SK-N-MC (cell line): ENCODE data around the gene GATA2.

Experiments used
- DNase-seq: peaks from one replicate; pipeline ENCODE4 v3.0.0-alpha.2; 2011; ENCODE audit warnings: low read depth, low spot score
- H3K27ac ChIP-seq: fragments of 200-600 bp; sonication (generic); 2 replicates; pipeline ENCODE4 v1.5.1; 2016; ENCODE audit warnings: mixed run types
- H3K36me3 ChIP-seq: fragments of 200-600 bp; sonication (generic); 2 replicates; pipeline ENCODE4 v1.6.1; 2017; ENCODE audit warnings: antibody characterized with exemption, low read length, mixed read lengths; ENCODE audit not compliant: insufficient read depth
- H3K4me3 ChIP-seq: fragments of 200-600 bp; sonication (generic); 2 replicates; pipeline ENCODE4 v1.5.1; 2016
- H3K9ac ChIP-seq: fragments of 200-600 bp; sonication (generic); 2 replicates; pipeline ENCODE4 v1.8.0; 2017; ENCODE audit warnings: mixed run types, mixed read lengths; ENCODE audit not compliant: insufficient read length
- H3K9me3 ChIP-seq: fragments of 200-600 bp; sonication (generic); 2 replicates; pipeline ENCODE4 v1.6.1; 2017; ENCODE audit warnings: low read depth, mild to moderate bottlenecking, antibody characterized with exemption, low read length, moderate library complexity, mixed read lengths
- EZH2 ChIP-seq: fragments of 200-600 bp; sonication (generic); IDR thresholded peaks from one replicate; pipeline ENCODE4 v1.6.1; 2017; ENCODE audit warnings: antibody characterized with exemption
- FOXP2 ChIP-seq: optimal IDR thresholded peaks from 2 replicates; pipeline ENCODE3; 2011; ENCODE audit warnings: mild to moderate bottlenecking, moderate library complexity; ENCODE audit not compliant: insufficient read depth; ENCODE audit errors: extremely low read length, control extremely low read depth
- POLR2AphosphoS5 ChIP-seq: IDR thresholded peaks from 2 replicates; pipeline ENCODE4 v1.6.1; 2012; ENCODE audit warnings: mild to moderate bottlenecking, low read depth, low read length, borderline replicate concordance

The GATA2 gene

DNA sequence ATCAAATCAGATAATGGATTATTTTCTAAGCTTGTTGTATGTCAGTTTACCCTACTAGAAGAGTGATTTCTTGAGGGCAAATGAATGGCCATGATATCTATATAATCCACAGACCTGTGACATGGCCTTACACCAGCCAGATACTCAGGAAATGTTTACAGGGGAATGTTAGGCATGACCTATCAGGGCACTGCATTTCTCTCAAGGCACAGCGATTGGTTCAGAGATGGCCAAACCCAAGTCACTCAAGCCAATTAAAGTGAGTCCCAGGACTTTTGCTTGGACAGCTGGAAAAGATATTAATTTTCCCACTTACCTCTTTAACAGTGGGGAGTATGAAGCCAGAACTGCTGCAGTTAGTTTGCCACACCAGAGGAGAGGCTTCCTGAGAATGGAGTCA is 28.7 kb upstream of the GATA2 start:
- Histone ChIP-seq H3K9ac (no peak overlapping the region), H3K4me3 (no peak overlapping the region), H3K27ac (no peak overlapping the region), H3K9me3 (no peaks in the 10 kb centered on the region), H3K36me3 (no peaks in the 10 kb centered on the region)
- TF ChIP-seq EZH2, result no peak
- TF ChIP-seq POLR2AphosphoS5, result no peak
- no peak for DNase-seq

DNA sequence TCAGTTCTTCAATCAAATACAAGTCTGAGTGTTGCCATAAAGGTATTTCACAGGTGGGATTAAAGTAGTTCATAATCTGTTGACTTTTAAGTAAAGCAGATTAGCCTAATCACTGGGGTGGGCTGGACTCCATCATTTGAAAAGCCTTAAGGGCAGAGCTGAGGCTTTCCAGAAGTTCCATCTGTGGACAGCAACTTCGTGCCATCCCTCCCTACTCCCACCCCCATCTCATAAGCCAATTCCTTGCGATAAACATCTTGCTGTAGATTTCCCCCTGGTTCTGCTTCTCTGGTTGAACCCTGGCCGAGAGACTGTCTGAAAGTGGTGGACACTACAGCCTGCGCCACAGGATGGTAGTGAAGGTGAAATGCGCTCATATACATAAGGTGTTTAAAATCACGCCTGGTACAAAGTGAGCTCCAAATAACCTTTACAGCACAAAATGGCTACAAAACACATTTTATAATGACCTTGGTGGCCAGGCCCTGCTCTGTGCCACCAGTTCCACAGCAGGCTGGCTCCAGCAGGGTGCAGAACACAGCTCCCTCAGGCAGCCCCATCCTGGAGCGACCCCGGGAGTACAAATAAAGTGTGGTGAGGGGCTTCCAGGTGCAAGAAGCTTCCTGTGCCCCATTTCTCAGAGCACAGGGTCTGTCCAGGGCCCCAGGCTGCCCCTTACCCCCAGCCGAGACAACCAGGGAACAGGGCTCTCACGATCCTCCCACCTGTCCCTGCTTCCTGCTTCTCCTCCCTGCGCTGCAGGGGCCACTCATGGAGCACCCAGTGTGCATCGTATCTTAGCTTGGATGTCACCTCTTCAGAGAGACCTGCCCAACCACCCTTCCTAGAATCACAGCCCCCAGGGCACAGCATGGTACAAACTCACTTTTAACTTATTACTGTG is 25.8 kb upstream of the GATA2 start:
- no peaks in the 10 kb centered on the region; the same call in 1 of the 2 replicates for H3K9me3 ChIP-seq
- no peak for DNase-seq
- TF ChIP-seq EZH2 (no peak), POLR2AphosphoS5 (no peak), FOXP2 (no peak)
- no peaks in the 10 kb centered on the region for H3K36me3 ChIP-seq
- H3K27ac ChIP-seq, result no peak overlapping the region
- H3K4me3 ChIP-seq, result no peak overlapping the region
- no peak overlapping the region for H3K9ac ChIP-seq

DNA sequence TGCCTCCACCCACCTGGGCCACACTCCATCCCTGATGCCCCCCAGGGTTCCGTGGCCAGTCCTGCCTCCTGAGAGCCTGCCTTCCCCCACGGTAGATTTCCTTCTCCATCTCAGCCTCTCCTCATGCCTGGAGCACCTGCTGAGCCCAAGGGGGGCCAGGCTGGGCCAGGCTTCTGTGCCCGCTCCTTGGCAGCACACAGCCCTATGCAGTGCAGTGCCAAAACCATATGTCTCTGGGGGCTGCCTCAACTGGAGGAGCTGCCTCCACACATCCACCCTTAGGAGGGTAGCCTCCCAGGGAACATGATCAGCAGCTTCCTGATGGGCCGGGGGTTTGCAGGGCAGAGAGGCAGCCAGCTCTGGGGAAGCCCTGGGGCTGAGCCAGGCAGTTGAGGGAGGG is 24.6 kb upstream of the GATA2 start:
- H3K36me3 ChIP-seq, result no peaks in the 10 kb centered on the region
- H3K27ac ChIP-seq, result no peak overlapping the region
- TF ChIP-seq FOXP2 (no peak), EZH2 (no peak), POLR2AphosphoS5 (no peak)
- H3K4me3 ChIP-seq, result no peak overlapping the region
- no peak overlapping the region for H3K9ac ChIP-seq
- no peaks in the 10 kb centered on the region; the same call in 1 of the 2 replicates for H3K9me3 ChIP-seq
- no peak for DNase-seq

DNA sequence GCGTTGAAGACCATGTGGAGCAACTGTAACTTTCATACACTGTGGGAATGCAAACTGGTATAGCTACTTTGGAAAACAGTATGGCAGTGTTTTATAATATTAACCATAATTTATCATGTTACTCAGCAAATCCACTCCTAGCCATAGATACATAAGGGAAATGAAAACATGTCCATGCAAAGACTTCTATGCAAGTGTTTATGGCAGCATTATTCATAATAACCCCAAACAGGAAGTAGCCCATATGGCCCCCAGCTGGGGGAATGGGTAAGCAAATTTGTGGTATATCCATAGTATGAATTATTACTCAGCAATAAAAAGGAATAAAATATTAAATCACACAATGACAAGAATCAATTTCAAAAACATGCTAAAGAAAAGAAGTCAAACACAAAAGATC is 23.0 kb upstream of the GATA2 start:
- H3K9ac ChIP-seq, result no peak overlapping the region
- DNase-seq, result peak; percentile 66
- no peak for TF ChIP-seq EZH2
- TF ChIP-seq POLR2AphosphoS5, result peak; percentile 44; the same call in 1 of the 2 replicates
- no peak for TF ChIP-seq FOXP2
- no peaks in the 10 kb centered on the region for H3K36me3 ChIP-seq
- H3K9me3 ChIP-seq, result no peaks in the 10 kb centered on the region; the same call in 1 of the 2 replicates
- no peak overlapping the region for H3K4me3 ChIP-seq
- H3K27ac ChIP-seq, result peak overlapping the region; percentile 3; the same call in 1 of the 2 replicates

DNA sequence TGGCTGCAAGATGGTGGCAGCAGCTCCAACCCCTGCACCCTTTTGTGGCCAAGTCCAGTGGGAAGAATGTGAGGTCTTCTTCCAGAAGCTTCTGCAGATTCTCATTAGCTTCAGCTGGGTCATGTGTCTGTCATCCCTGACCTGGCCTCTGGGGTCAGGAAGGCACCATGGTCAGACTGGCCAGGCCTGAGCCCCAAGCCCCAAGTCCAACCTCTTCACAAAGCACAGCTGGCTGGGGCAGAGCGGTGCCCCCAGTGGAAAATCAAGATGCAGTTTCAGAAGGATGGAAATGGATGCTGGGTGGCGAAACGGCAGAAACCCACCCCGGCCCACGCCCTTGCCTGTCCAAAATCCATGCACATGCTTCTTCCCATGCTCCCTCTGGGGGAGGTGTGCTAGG is 15.9 kb upstream of the GATA2 start:
- no peak for DNase-seq
- Histone ChIP-seq H3K9me3 (no peaks in the 10 kb centered on the region; the same call in 1 of the 2 replicates), H3K36me3 (no peaks in the 10 kb centered on the region), H3K4me3 (no peak overlapping the region), H3K27ac (no peak overlapping the region), H3K9ac (no peak overlapping the region)
- TF ChIP-seq POLR2AphosphoS5 (no peak), FOXP2 (no peak), EZH2 (no peak)

DNA sequence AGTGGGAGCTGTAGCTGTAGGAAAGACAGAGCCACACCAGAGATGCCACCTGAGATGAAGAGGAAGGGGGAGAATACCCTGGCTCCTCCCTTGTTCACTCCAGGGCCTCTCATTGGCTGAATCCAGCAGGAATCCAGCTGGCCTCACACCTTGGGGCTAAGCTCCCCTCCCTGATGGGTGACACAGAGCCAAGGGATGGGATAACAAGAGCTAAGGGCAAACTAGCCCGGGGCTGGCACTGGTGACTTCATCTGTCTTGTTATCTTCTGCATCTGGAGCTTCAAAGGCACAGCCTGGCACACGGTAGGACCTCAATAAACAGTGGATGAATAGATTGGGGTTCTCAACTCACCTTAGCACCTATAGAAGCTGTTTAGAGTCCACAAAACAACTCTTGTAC is 13.8 kb upstream of the GATA2 start:
- TF ChIP-seq POLR2AphosphoS5 (no peak), EZH2 (no peak), FOXP2 (no peak)
- no peak overlapping the region for H3K27ac ChIP-seq
- H3K36me3 ChIP-seq, result no peaks in the 10 kb centered on the region
- H3K9ac ChIP-seq, result no peak overlapping the region
- H3K4me3 ChIP-seq, result no peak overlapping the region
- no peaks in the 10 kb centered on the region for H3K9me3 ChIP-seq
- no peak for DNase-seq

DNA sequence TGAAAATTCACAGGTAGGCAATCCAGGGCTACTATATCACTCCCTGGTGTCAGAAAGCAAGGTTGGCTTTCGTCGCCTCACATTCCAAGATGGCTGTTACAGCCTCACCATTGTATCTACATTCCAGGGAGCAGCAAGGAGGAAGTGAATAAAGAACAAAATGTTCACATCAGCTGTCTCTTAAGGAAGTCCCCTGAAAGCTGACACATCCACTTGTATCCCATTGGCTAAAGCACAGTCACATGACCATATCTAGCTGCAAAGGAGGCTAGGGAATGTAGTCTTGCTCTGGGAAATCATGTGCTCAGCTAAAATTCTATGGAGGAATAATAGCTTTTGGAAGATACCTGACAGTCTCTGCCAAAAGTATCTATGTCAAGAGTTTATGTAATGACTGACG is 12.8 kb upstream of the GATA2 start:
- H3K27ac ChIP-seq, result no peak overlapping the region
- H3K36me3 ChIP-seq, result no peaks in the 10 kb centered on the region
- H3K9ac ChIP-seq, result no peak overlapping the region
- H3K9me3 ChIP-seq, result no peaks in the 10 kb centered on the region
- DNase-seq, result no peak
- no peak overlapping the region for H3K4me3 ChIP-seq
- TF ChIP-seq FOXP2, result no peak
- TF ChIP-seq POLR2AphosphoS5, result no peak
- no peak for TF ChIP-seq EZH2

DNA sequence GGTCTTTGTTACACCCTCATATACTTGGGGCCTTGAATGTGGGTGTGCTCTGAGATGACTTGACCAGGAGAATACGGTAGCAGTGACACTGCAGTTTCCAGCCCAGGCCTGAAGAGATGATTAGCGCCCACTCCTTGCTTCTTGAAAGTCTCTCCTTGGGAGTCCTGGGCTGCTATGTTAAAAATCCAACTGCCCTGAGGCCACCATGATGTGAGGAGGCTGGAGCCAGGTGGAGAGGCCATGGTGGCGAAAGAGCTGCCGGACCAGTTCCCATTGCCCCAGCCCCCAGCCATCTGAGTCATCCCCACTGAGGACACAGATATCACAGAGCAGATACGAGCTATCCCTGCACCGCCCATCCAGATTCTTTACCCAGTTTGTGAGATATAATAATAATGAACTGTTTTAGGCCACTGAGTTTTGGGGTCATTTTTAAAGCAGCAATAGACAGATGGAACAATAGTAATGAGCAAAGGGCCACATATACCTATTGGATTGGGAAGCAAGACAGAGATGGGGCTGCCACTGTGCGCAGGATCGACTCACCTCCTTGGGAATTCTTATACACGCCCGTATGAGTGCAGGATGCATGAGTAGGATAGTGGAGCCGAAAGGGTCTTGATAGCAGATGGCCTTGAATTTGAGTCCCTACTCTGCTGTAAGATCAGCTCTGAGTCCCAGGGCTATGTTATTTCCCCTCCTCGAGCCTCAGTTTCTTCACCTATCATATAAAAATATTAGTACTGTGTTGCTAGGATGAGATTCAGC is 12.1 kb upstream of the GATA2 start:
- H3K4me3 ChIP-seq, result no peak overlapping the region
- no peaks in the 10 kb centered on the region for H3K36me3 ChIP-seq
- no peaks in the 10 kb centered on the region for H3K9me3 ChIP-seq
- H3K27ac ChIP-seq, result no peak overlapping the region
- H3K9ac ChIP-seq, result no peak overlapping the region
- TF ChIP-seq EZH2, result no peak
- no peak for TF ChIP-seq FOXP2
- no peak for TF ChIP-seq POLR2AphosphoS5
- no peak for DNase-seq

DNA sequence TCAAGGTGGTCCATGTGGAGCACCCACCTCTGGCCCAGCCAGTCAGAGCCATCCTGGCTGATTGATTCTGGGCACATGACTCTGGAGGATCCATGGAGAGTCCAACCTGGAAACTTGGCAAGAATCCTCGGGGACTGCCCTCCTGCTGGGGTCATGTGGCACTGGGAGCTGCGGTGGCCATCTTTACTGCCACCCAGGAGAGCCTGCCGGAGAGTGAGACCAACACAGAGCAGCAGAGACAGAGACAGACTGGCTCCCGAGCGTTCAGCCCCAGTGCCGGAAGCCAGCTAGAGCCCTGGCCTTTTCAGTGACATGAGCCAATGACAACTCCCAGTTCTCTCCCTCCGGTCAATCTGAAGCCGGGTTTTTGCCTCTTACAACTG is 11.5 kb upstream of the GATA2 start:
- no peaks in the 10 kb centered on the region for H3K9me3 ChIP-seq
- H3K4me3 ChIP-seq, result no peak overlapping the region
- H3K9ac ChIP-seq, result no peak overlapping the region
- no peak overlapping the region for H3K27ac ChIP-seq
- H3K36me3 ChIP-seq, result no peaks in the 10 kb centered on the region
- TF ChIP-seq POLR2AphosphoS5 (no peak), EZH2 (no peak), FOXP2 (no peak)
- no peak for DNase-seq
